Caco-2 (cell line): ENCODE measurements around the gene UBE2H. TPM values are rescaled to one million over a fixed set of nuclear protein-coding genes. Genes with fewer than 3 reads are reported as not detected.

Experiments
- BruUV-seq: library from RNA; stranded (reverse); fragments of 400-500 nt; replicated peaks from 2 replicates; lab custom pipeline; 2021; lab: Mats Ljungman, UMichigan
- CTCF ChIA-PET: fragments of 300-600 bp; sonication (Branson Sonifier 250); formaldehyde crosslinking; loops from one replicate; lab custom pipeline; 2022; ENCODE audit warnings: antibody characterized with exemption; lab: Charles Lee
- POLR2A ChIA-PET: fragments of 300-600 bp; sonication (Branson Sonifier 250); formaldehyde crosslinking; loops from one replicate; lab custom pipeline; 2022; ENCODE audit warnings: antibody characterized with exemption; lab: Charles Lee
- DNase-seq, 2 experiments: peaks; one replicate each; pipeline versions ENCODE4 v3.0.0 to v3.0.0-alpha.2; 2020 to 2022
- H3K27me3 ChIP-seq: replicated peaks from 2 replicates; pipeline ENCODE4 v1.6.0; 2011; ENCODE audit warnings: low read length; ENCODE audit not compliant: control insufficient read depth, insufficient read depth
- H3K36me3 ChIP-seq: 2 replicates; pipeline ENCODE4 v1.5.1; 2011; ENCODE audit warnings: low read length; ENCODE audit not compliant: control insufficient read depth, insufficient read depth
- H3K4me1 ChIP-seq: fragments of 250-450 bp; sonication (Bioruptor Pico); 2 replicates; pipeline ENCODE4 v1.5.1; 2020; ENCODE audit warnings: mild to moderate bottlenecking
- H3K4me3 ChIP-seq: 2 replicates; pipeline ENCODE4 v1.5.1; 2011; ENCODE audit warnings: low read depth, mild to moderate bottlenecking, control low read depth, low read length
- H3K9me3 ChIP-seq: fragments of 250-450 bp; sonication (Bioruptor Pico); 2 replicates; pipeline ENCODE4 v1.5.1; 2020; ENCODE audit warnings: mild to moderate bottlenecking, moderate library complexity
- H3K27ac Mint-ChIP-seq: one replicate; pipeline ENCODE4 v1.8.0; 2022; ENCODE audit warnings: mixed read lengths; ENCODE audit not compliant: unreplicated experiment
- H3K27me3 Mint-ChIP-seq: one replicate; pipeline ENCODE4 v1.8.0; 2022; ENCODE audit warnings: mixed read lengths; ENCODE audit not compliant: insufficient read depth, unreplicated experiment
- H3K36me3 Mint-ChIP-seq: one replicate; pipeline ENCODE4 v1.8.0; 2022; ENCODE audit warnings: mild to moderate bottlenecking, mixed read lengths; ENCODE audit not compliant: insufficient read depth, unreplicated experiment
- H3K4me1 Mint-ChIP-seq: one replicate; pipeline ENCODE4 v1.8.0; 2022; ENCODE audit warnings: low read depth, mixed read lengths; ENCODE audit not compliant: unreplicated experiment
- H3K4me3 Mint-ChIP-seq: one replicate; pipeline ENCODE4 v1.8.0; 2022; ENCODE audit warnings: mild to moderate bottlenecking, moderate library complexity, mixed read lengths; ENCODE audit not compliant: unreplicated experiment
- H3K9me3 Mint-ChIP-seq: one replicate; pipeline ENCODE4 v1.8.0; 2022; ENCODE audit warnings: mixed read lengths; ENCODE audit not compliant: unreplicated experiment
- CTCF ChIP-seq, 2 experiments: fragments of 200-600 bp in 1 of 2; IDR thresholded peaks; 1 replicate in 1 of 2; 2 replicates in 1 of 2; pipeline versions ENCODE4 v1.5.1 to v1.8.0; 2011 to 2022; ENCODE audit warnings: antibody characterized with exemption in 1 of 2, control low read depth in 1 of 2, inconsistent platforms in 1 of 2, low read depth in 1 of 2, low read length in 1 of 2, mild to moderate bottlenecking in 1 of 2, moderate library complexity in 1 of 2; ENCODE audit not compliant: insufficient read depth in 1 of 2, severe bottlenecking in 1 of 2, unreplicated experiment in 1 of 2
- intact Hi-C: fragments of 100-400 bp; cut with micrococcal nuclease; formaldehyde crosslinking; loops from one replicate; pipeline ENCODE4 v1.10.0; 2022; ENCODE audit not compliant: unreplicated experiment
- total RNA-seq: library from RNA; stranded (reverse); gene quantifications from 2 replicates; pipeline ENCODE4 v1.2.3, GENCODE V29; 2022

UBE2H gene
- total RNA-seq, 1 experiment from 2014 or later: 35.7 TPM

- TF ChIP-seq CTCF (IDR thresholded peaks at IDR 0.05; ENCODE audit: insufficient read depth in 1 of 2, low read depth in 1 of 2, low read length in 1 of 2, severe bottlenecking in 1 of 2, unreplicated experiment in 1 of 2): no peak
- H3K27ac Mint-ChIP-seq: no peak overlapping the region
- CTCF ChIA-PET: no interaction called here
- H3K4me1 Mint-ChIP-seq: no peaks in the 10 kb centered on the region
- Histone ChIP-seq H3K36me3 (no peaks in the 10 kb centered on the region), H3K4me3 (no peak overlapping the region), H3K9me3 (peaks cover 5% of the 10 kb centered on the region; the same call in 1 of the 2 replicates), H3K27me3 (no peaks in the 10 kb centered on the region), H3K4me1 (no peaks in the 10 kb centered on the region)
- H3K9me3 Mint-ChIP-seq: no peaks in the 10 kb centered on the region
- DNase-seq: no peak
- no peaks in the 10 kb centered on the region for H3K27me3 Mint-ChIP-seq
- H3K36me3 Mint-ChIP-seq: peaks cover 27% of the 10 kb centered on the region
- no peak overlapping the region for H3K4me3 Mint-ChIP-seq
- BruUV-seq: no TSS peak
- POLR2A ChIA-PET: no interaction called here
- intact Hi-C loops: no loop called here
These were observed 12.4 kb downstream of the UBE2H start for GRCh38 chr7:129940329-129940728.

GRCh38 chr7:129939881-129940280 is 12.9 kb downstream of the UBE2H start:
- no peak overlapping the region for H3K4me3 ChIP-seq
- no peak for TF ChIP-seq CTCF (IDR thresholded peaks at IDR 0.05; ENCODE audit: insufficient read depth in 1 of 2, low read depth in 1 of 2, low read length in 1 of 2, severe bottlenecking in 1 of 2, unreplicated experiment in 1 of 2)
- no peaks in the 10 kb centered on the region for H3K4me1 ChIP-seq
- intact Hi-C loops: no loop called here
- BruUV-seq: no TSS peak
- H3K36me3 ChIP-seq: no peaks in the 10 kb centered on the region
- ChIA-PET CTCF (no interaction called here), POLR2A (no interaction called here)
- Mint-ChIP-seq H3K9me3 (no peaks in the 10 kb centered on the region), H3K4me3 (no peak overlapping the region), H3K4me1 (no peaks in the 10 kb centered on the region), H3K27ac (no peak overlapping the region), H3K27me3 (no peaks in the 10 kb centered on the region), H3K36me3 (peaks cover 27% of the 10 kb centered on the region)
- no peak for DNase-seq
- no peaks in the 10 kb centered on the region for H3K27me3 ChIP-seq
- H3K9me3 ChIP-seq: peaks cover 5% of the 10 kb centered on the region; the same call in 1 of the 2 replicates

- no TSS peak for BruUV-seq
- H3K4me1 ChIP-seq: no peaks in the 10 kb centered on the region
- ChIA-PET CTCF (no interaction called here), POLR2A (no interaction called here)
- peaks cover 21% of the 10 kb centered on the region for H3K36me3 Mint-ChIP-seq
- no peaks in the 10 kb centered on the region for H3K9me3 Mint-ChIP-seq
- no peaks in the 10 kb centered on the region for H3K27me3 ChIP-seq
- H3K9me3 ChIP-seq: peaks cover 5% of the 10 kb centered on the region; the same call in 1 of the 2 replicates
- no peak for TF ChIP-seq CTCF (IDR thresholded peaks at IDR 0.05; ENCODE audit: insufficient read depth in 1 of 2, low read depth in 1 of 2, low read length in 1 of 2, severe bottlenecking in 1 of 2, unreplicated experiment in 1 of 2)
- H3K4me3 Mint-ChIP-seq: no peak overlapping the region
- no peak overlapping the region for H3K4me3 ChIP-seq
- intact Hi-C loops: no loop called here
- no peaks in the 10 kb centered on the region for H3K4me1 Mint-ChIP-seq
- H3K27me3 Mint-ChIP-seq: no peaks in the 10 kb centered on the region
- no peak for DNase-seq
- no peaks in the 10 kb centered on the region; the same call in 1 of the 2 replicates for H3K36me3 ChIP-seq
- no peak overlapping the region for H3K27ac Mint-ChIP-seq
These were observed 19.1 kb downstream of the UBE2H start for GRCh38 chr7:129933627-129934026.
